ENCODE data around the gene SZT2.

DNA sequence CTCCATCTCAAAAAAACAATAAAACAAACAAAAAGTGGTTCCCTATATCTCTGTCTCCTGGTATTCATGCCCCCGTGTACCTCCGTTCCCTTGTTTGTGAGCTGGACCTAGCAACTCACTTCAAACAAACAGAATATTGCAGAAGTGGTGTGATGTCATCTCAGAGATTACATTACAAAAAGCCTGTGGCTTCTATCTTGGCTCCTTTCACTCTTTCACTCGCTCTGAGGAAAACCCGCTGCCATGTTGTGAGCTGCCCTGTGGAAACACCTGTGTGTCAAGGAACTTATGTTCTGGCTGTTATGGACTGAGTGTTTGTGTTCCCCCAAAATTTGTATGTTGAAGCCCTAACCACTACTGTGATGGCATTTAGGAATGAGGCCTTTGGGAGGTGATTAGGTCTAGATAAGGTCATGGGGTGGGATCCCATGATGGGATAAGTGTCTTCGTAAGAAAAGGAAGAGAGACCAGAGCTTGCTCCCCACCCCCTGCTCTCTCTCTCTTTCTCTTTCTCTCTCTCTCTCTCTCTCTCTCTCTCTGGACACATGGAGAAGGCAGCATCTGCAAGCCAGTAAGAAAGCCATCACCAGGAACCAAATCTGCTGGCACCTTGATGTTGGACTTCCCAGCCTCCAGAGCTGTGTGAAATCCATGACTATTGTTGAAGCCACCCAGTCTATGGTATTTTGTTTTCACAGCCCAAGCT lies 71.4 kb downstream of the SZT2 start:
- TF ChIP-seq, protein P1, sequence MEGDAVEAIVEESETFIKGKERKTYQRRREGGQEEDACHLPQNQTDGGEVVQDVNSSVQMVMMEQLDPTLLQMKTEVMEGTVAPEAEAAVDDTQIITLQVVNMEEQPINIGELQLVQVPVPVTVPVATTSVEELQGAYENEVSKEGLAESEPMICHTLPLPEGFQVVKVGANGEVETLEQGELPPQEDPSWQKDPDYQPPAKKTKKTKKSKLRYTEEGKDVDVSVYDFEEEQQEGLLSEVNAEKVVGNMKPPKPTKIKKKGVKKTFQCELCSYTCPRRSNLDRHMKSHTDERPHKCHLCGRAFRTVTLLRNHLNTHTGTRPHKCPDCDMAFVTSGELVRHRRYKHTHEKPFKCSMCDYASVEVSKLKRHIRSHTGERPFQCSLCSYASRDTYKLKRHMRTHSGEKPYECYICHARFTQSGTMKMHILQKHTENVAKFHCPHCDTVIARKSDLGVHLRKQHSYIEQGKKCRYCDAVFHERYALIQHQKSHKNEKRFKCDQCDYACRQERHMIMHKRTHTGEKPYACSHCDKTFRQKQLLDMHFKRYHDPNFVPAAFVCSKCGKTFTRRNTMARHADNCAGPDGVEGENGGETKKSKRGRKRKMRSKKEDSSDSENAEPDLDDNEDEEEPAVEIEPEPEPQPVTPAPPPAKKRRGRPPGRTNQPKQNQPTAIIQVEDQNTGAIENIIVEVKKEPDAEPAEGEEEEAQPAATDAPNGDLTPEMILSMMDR (IDR thresholded peaks at IDR 0.05; ENCODE audit: poor library complexity): no peak
- TF ChIP-seq EZH2phosphoT487 (IDR thresholded peaks at IDR 0.05; ENCODE audit: low read depth, severe bottlenecking, unreplicated experiment) (no peak), EZH2 (IDR thresholded peaks at IDR 0.05; ENCODE audit: borderline replicate concordance) (no peak)
